Measurements from ENCODE around the gene HIPK4.

GRCh38 chr19:40360708-40361241, 29.2 kb downstream of the HIPK4 start:
- TF ChIP-seq, protein P1, sequence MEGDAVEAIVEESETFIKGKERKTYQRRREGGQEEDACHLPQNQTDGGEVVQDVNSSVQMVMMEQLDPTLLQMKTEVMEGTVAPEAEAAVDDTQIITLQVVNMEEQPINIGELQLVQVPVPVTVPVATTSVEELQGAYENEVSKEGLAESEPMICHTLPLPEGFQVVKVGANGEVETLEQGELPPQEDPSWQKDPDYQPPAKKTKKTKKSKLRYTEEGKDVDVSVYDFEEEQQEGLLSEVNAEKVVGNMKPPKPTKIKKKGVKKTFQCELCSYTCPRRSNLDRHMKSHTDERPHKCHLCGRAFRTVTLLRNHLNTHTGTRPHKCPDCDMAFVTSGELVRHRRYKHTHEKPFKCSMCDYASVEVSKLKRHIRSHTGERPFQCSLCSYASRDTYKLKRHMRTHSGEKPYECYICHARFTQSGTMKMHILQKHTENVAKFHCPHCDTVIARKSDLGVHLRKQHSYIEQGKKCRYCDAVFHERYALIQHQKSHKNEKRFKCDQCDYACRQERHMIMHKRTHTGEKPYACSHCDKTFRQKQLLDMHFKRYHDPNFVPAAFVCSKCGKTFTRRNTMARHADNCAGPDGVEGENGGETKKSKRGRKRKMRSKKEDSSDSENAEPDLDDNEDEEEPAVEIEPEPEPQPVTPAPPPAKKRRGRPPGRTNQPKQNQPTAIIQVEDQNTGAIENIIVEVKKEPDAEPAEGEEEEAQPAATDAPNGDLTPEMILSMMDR (IDR thresholded peaks at IDR 0.05; ENCODE audit: control extremely low read depth in 1 of 3, insufficient read depth in 1 of 3, low read depth in 1 of 3, low read length in 3 of 3), result no peak
- TF ChIP-seq ASH2L (IDR thresholded peaks at IDR 0.05; ENCODE audit: low read length) (no peak), MAX (IDR thresholded peaks at IDR 0.05) (no peak), TCF12 (IDR thresholded peaks at IDR 0.05; ENCODE audit: low read depth, low read length) (no peak), NRF1 (IDR thresholded peaks at IDR 0.05; ENCODE audit: low read depth, low read length) (no peak), TAF1 (IDR thresholded peaks at IDR 0.05; ENCODE audit: low read depth, low read length) (no peak), POU5F1 (IDR thresholded peaks at IDR 0.05; ENCODE audit: low read depth, low read length) (no peak), RFX5 (IDR thresholded peaks at IDR 0.05; ENCODE audit: borderline replicate concordance, low read depth, low read length) (no peak)
- TF ChIP-seq, protein P2, sequence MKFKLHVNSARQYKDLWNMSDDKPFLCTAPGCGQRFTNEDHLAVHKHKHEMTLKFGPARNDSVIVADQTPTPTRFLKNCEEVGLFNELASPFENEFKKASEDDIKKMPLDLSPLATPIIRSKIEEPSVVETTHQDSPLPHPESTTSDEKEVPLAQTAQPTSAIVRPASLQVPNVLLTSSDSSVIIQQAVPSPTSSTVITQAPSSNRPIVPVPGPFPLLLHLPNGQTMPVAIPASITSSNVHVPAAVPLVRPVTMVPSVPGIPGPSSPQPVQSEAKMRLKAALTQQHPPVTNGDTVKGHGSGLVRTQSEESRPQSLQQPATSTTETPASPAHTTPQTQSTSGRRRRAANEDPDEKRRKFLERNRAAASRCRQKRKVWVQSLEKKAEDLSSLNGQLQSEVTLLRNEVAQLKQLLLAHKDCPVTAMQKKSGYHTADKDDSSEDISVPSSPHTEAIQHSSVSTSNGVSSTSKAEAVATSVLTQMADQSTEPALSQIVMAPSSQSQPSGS (IDR thresholded peaks at IDR 0.05; ENCODE audit: low read length), result no peak
- TF ChIP-seq, protein P3, sequence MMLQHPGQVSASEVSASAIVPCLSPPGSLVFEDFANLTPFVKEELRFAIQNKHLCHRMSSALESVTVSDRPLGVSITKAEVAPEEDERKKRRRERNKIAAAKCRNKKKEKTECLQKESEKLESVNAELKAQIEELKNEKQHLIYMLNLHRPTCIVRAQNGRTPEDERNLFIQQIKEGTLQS (IDR thresholded peaks at IDR 0.05; ENCODE audit: insufficient read depth, low read depth, low read length), result no peak

Measured in H1 (cell line).